Memory B cell (primary cell): ENCODE measurements around the gene ROBO2.

Experiments used
- ATAC-seq: fragments of 150-1000 bp; cut with Tn5 transposase; 2 replicates; pipeline ENCODE4 v1.10.0; 2021; ENCODE audit warnings: low read depth, mild to moderate bottlenecking, moderate library complexity
- DNase-seq, 2 donors: peaks; one replicate each; pipeline ENCODE4 v3.0.0; 2022; ENCODE audit warnings: low spot score in 2 of 2
- H3K27ac Mint-ChIP-seq: one replicate; pipeline ENCODE4 v1.8.0; 2022; ENCODE audit warnings: mild to moderate bottlenecking, moderate library complexity, mixed read lengths
- H3K27me3 Mint-ChIP-seq: one replicate; pipeline ENCODE4 v1.8.0; 2022; ENCODE audit warnings: mixed read lengths
- H3K36me3 Mint-ChIP-seq: one replicate; pipeline ENCODE4 v1.8.0; 2022; ENCODE audit warnings: mild to moderate bottlenecking, mixed read lengths
- H3K4me1 Mint-ChIP-seq: one replicate; pipeline ENCODE4 v1.8.0; 2022; ENCODE audit warnings: mixed read lengths
- H3K4me3 Mint-ChIP-seq: one replicate; pipeline ENCODE4 v1.8.0; 2022; ENCODE audit warnings: mild to moderate bottlenecking, moderate library complexity, mixed read lengths
- H3K9me3 Mint-ChIP-seq: one replicate; pipeline ENCODE4 v1.8.0; 2022; ENCODE audit warnings: mixed read lengths

ROBO2 gene

DNA sequence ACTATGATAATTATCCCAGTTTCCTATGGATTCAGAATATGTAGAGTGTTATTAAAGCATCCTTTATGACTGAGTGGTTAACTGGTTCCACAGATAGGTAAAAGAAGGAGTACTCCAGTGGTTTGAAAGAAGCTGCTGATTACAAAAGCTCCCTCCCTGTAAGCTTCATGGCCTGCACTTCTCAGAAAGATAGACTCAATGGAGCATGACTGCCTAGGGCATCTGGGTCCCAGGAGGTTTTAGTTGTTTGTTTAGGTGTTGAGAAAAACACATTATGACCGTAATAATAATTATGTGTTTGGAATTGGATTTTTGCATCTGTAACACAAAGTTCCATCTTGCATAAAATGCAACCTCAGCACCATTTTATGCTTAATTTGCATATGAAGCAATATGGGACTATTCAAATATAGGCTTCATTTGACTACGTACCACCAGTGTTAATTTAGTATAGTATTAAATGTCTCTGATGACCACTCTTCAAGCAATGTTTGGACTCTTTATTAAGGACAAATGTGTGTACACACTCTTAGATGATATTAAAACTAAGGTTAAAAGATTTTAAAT is 121.1 kb downstream of the ROBO2 start:
- H3K27me3 Mint-ChIP-seq: no peaks in the 10 kb centered on the region
- ATAC-seq: no peak
- no peak overlapping the region for H3K27ac Mint-ChIP-seq
- no peak overlapping the region for H3K4me3 Mint-ChIP-seq
- no peaks in the 10 kb centered on the region for H3K9me3 Mint-ChIP-seq
- no peaks in the 10 kb centered on the region for H3K4me1 Mint-ChIP-seq
- DNase-seq: no peak
- H3K36me3 Mint-ChIP-seq: no peaks in the 10 kb centered on the region

DNA sequence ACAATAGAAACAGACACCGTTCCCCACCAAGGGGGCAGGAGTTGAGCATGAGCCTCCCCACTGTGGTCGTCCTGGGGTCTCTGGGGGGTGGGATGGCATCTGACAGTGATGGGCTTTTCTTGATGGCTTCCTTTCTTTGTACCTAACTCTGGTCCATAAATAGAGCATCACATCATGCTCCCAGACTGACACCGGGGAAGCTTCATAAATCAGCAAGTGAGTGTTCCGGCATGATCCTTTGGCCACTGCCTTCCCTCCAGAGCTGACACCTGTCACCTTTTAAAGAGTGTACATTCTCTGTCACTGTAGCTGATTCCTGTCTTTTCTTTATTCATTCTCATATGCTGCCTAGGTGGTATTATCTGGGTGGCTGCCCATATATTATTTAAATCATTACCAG is 129.9 kb downstream of the ROBO2 start:
- Mint-ChIP-seq H3K27ac (no peak overlapping the region), H3K4me1 (no peaks in the 10 kb centered on the region), H3K4me3 (no peak overlapping the region), H3K9me3 (no peaks in the 10 kb centered on the region), H3K27me3 (no peaks in the 10 kb centered on the region), H3K36me3 (no peaks in the 10 kb centered on the region)
- ATAC-seq (no peak), DNase-seq (no peak)

DNA sequence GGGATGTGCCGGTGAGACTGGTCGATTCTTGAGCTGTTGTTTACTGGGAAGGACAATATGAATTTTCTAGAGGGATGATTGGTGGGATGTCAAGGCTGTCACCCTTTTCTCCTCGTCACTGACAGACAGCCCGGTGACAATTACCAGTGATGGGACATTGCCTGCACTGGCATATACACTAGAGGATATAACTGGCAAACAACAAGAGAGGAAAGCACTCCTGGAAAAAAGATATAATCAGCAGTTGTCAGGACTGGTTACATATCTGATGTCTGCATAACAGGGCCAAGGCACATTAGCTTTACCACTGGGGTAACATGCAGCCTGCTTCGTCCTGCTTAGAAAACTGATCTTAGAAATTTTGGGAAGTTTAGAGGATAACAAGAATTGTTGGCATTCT is 131.1 kb downstream of the ROBO2 start:
- no peak for ATAC-seq
- Mint-ChIP-seq H3K27ac (no peak overlapping the region), H3K4me3 (no peak overlapping the region), H3K36me3 (no peaks in the 10 kb centered on the region), H3K27me3 (no peaks in the 10 kb centered on the region), H3K4me1 (no peaks in the 10 kb centered on the region), H3K9me3 (peaks cover 4% of the 10 kb centered on the region)
- no peak for DNase-seq

DNA sequence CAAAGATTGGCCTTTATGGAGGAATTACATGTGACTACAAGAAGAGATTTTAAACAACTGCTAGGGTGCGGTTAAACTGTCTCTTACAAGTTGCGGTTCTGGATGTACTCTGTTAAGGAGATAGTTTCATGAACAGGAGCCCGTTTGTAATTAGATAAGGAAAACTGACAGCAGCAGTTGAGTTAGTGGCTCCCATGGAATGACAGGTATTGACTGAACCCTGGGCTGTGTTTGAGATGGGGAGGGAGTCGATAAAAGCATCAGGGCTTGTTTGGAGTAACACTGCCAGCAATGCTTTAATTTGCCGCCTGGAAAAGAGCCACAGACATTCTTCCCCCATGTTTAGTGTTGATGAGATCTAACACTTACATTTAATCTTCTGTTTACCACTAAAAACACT is 139.9 kb downstream of the ROBO2 start:
- Mint-ChIP-seq H3K36me3 (no peaks in the 10 kb centered on the region), H3K4me3 (no peak overlapping the region), H3K4me1 (no peaks in the 10 kb centered on the region), H3K27ac (no peak overlapping the region), H3K27me3 (no peaks in the 10 kb centered on the region), H3K9me3 (peaks cover 5% of the 10 kb centered on the region)
- no peak for ATAC-seq
- no peak for DNase-seq

DNA sequence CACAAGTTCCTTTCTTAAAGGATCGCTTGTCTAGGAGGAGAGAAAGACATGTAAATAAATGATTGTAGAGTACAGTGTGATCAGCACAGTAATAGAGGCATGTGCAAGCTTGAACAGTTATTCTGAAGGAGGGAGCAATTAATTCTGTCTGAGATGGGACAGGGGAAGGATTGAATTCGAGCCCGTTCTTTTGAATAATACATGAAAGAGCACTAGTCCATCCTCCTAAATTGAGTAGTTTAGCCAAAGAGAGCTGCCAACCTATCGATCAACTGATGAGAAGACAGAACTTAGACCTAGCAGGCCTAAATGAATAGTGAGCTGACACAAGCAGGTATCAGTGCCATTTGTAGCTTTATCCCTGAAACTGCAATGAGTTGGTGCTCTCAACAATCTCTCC is 142.4 kb downstream of the ROBO2 start:
- peaks cover 6% of the 10 kb centered on the region for H3K9me3 Mint-ChIP-seq
- no peaks in the 10 kb centered on the region for H3K27me3 Mint-ChIP-seq
- H3K36me3 Mint-ChIP-seq: no peaks in the 10 kb centered on the region
- no peak overlapping the region for H3K27ac Mint-ChIP-seq
- ATAC-seq (no peak), DNase-seq (no peak)
- H3K4me1 Mint-ChIP-seq: no peaks in the 10 kb centered on the region
- no peak overlapping the region for H3K4me3 Mint-ChIP-seq

DNA sequence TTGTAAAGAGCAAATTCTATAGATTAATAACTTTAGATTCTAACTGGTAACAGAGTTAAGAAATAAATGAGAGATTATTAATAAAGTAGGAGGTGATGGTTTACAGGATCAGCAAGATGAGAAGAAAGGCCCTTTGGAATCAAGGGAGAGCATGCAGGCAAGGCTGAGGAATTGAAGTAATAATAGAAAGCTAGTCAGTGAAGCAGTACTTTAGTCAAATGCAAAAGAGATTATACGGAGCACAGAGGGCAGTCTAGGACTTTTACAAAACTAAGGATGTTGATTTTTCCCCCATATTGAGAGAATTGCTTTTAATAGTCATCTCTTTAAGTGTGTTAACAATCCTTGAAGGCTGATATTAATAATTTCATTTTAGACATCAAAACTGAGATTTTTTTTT is 146.4 kb downstream of the ROBO2 start:
- no peaks in the 10 kb centered on the region for H3K36me3 Mint-ChIP-seq
- peaks cover 6% of the 10 kb centered on the region for H3K9me3 Mint-ChIP-seq
- no peak for DNase-seq
- H3K4me3 Mint-ChIP-seq: no peak overlapping the region
- ATAC-seq: no peak
- H3K4me1 Mint-ChIP-seq: no peaks in the 10 kb centered on the region
- H3K27me3 Mint-ChIP-seq: no peaks in the 10 kb centered on the region
- no peak overlapping the region for H3K27ac Mint-ChIP-seq

DNA sequence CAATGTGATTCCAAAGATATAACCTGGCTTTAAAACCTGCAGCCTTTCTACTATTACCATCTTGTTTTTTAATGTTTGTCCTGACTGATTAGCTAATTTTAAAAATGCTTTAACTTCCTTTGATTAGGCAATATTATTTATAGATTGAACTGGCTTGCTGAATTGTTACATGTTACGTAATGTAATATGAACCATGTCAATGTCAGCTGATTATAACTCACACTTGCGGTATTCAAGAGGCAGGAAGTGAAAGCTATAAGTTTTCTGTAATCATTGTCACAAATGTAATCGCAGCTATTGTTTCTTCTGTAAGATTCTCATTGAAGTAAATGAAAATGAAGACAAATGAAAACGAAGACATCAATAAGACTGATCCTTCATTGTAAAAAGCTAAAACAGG is 146.8 kb downstream of the ROBO2 start:
- H3K9me3 Mint-ChIP-seq: peaks cover 6% of the 10 kb centered on the region
- ATAC-seq (no peak), DNase-seq (no peak)
- H3K4me3 Mint-ChIP-seq: no peak overlapping the region
- H3K27me3 Mint-ChIP-seq: no peaks in the 10 kb centered on the region
- H3K36me3 Mint-ChIP-seq: no peaks in the 10 kb centered on the region
- H3K27ac Mint-ChIP-seq: no peak overlapping the region
- H3K4me1 Mint-ChIP-seq: no peaks in the 10 kb centered on the region

DNA sequence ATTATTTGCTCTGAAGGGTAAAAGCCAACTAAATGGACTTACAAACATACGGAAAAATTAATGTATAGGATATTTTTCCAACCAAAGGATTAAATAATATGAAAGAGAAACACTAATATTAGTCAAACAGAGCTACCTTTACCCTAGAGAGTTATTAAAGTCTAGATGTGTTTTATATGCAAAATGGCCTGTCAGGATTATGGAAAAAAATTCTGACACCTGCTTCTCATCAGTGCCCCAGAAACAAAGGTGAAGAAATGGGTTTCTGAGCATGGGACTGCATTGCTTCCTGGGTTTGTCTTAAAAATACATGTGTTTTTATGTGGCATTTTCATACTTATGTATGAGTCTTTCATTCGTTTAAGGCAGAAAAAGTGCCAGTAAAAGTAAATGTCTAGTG is 148.3 kb downstream of the ROBO2 start:
- H3K4me3 Mint-ChIP-seq: no peak overlapping the region
- no peak for DNase-seq
- no peaks in the 10 kb centered on the region for H3K36me3 Mint-ChIP-seq
- peaks cover 6% of the 10 kb centered on the region for H3K9me3 Mint-ChIP-seq
- H3K27me3 Mint-ChIP-seq: no peaks in the 10 kb centered on the region
- no peak overlapping the region for H3K27ac Mint-ChIP-seq
- ATAC-seq: no peak
- no peaks in the 10 kb centered on the region for H3K4me1 Mint-ChIP-seq

DNA sequence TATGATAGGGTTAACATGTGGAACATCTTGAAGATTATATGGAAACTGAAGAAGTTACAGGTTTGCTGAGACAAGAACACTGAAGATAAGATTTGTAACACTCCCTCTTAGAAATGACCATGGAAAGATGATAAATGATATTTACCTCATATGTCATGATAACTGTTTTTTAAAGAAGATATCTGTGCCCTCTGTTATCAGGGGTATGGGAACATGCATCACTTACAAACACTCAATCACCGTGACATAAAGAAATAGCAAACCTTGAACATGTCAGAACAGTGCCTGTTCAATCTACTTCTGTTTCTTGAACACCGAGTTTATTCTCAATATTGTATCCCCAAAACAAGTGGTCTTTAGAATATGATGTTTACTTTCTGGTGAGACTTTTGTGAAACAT is 149.4 kb downstream of the ROBO2 start:
- Mint-ChIP-seq H3K9me3 (peaks cover 6% of the 10 kb centered on the region), H3K4me1 (no peaks in the 10 kb centered on the region), H3K36me3 (no peaks in the 10 kb centered on the region), H3K27ac (no peak overlapping the region), H3K27me3 (no peaks in the 10 kb centered on the region), H3K4me3 (no peak overlapping the region)
- no peak for DNase-seq
- no peak for ATAC-seq

DNA sequence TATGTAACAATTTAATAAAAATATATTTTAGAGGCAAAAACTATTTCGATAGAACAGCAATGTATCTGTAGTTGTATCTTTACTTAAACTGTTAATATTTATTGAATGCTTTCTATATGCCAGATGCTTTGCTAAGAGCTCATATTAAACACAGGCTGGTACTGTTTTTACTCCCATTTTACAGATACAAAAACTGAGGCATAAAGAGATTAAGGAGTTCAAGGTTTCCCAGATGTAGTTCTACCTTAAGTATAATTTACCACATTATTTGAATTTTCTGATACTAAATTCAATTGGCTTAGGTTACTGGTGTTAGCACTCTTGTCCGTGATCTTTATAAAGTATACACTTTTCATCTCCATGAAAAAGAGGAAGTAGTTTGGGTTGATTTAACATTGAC is 149.8 kb downstream of the ROBO2 start:
- H3K4me1 Mint-ChIP-seq: no peaks in the 10 kb centered on the region
- DNase-seq (no peak), ATAC-seq (no peak)
- H3K4me3 Mint-ChIP-seq: no peak overlapping the region
- peaks cover 6% of the 10 kb centered on the region for H3K9me3 Mint-ChIP-seq
- no peaks in the 10 kb centered on the region for H3K36me3 Mint-ChIP-seq
- no peak overlapping the region for H3K27ac Mint-ChIP-seq
- no peaks in the 10 kb centered on the region for H3K27me3 Mint-ChIP-seq

DNA sequence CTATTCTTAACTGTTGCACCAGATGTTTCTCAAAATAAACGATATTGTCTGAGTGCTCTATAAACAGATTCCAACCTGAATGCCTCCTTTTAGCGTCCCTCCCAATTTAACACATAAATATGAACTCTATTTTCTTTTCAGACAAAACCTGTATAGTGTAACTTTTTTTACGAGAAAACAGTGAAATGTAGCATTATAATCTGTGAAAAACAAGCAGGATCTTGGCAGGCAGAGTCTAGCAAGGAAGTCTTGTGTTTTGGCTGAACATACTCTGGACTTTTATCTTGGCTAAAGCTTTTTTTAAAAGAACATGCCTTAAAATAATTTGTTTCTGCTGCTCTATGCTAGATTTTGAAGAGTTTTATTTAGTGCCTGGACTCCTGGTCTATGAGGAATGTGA is 150.5 kb downstream of the ROBO2 start:
- Mint-ChIP-seq H3K36me3 (no peaks in the 10 kb centered on the region), H3K4me3 (no peak overlapping the region), H3K9me3 (peaks cover 3% of the 10 kb centered on the region), H3K4me1 (no peaks in the 10 kb centered on the region), H3K27me3 (no peaks in the 10 kb centered on the region), H3K27ac (no peak overlapping the region)
- DNase-seq: no peak
- no peak for ATAC-seq

DNA sequence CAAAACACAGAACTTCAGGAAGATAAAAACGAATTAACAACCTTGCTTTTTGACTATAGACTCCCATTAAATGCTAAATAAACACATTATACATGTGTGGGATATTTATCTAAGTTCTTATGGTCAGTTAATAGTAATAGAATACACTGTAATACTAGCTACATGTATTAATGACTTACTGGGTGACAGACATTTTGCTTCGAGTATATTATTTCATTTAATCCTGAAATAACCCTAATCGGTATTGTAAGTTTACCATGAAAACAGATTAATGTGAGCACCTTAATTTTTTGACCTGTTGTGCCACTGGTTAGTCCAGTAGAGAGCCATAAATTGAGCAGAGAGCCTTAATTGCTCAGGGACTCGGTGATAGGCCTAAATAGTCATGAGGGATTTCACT is 151.1 kb downstream of the ROBO2 start:
- no peaks in the 10 kb centered on the region for H3K4me1 Mint-ChIP-seq
- no peaks in the 10 kb centered on the region for H3K36me3 Mint-ChIP-seq
- DNase-seq (no peak), ATAC-seq (no peak)
- H3K27me3 Mint-ChIP-seq: no peaks in the 10 kb centered on the region
- H3K9me3 Mint-ChIP-seq: peaks cover 1% of the 10 kb centered on the region
- H3K27ac Mint-ChIP-seq: no peak overlapping the region
- H3K4me3 Mint-ChIP-seq: no peak overlapping the region

DNA sequence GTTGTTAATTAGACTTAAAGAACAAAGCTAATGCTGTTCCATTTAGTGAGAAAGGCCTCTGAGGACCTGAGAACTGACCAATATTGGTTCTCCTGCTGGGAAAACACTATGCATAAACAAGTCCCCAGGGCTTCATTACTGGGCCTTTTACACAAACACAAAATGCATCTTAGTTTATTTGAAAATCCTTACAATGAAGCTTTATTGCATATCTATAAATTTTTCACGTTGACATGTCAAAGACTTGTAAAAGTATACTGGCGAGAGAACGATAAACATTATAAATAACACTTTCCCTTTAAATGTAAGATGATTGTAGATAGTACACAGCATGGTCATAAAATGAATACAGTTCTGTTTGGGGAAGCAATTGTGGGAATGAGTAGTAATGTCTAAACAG is 151.7 kb downstream of the ROBO2 start:
- Mint-ChIP-seq H3K9me3 (peaks cover 1% of the 10 kb centered on the region), H3K4me3 (no peak overlapping the region), H3K4me1 (no peaks in the 10 kb centered on the region), H3K36me3 (no peaks in the 10 kb centered on the region), H3K27ac (no peak overlapping the region), H3K27me3 (no peaks in the 10 kb centered on the region)
- ATAC-seq (no peak), DNase-seq (no peak)

DNA sequence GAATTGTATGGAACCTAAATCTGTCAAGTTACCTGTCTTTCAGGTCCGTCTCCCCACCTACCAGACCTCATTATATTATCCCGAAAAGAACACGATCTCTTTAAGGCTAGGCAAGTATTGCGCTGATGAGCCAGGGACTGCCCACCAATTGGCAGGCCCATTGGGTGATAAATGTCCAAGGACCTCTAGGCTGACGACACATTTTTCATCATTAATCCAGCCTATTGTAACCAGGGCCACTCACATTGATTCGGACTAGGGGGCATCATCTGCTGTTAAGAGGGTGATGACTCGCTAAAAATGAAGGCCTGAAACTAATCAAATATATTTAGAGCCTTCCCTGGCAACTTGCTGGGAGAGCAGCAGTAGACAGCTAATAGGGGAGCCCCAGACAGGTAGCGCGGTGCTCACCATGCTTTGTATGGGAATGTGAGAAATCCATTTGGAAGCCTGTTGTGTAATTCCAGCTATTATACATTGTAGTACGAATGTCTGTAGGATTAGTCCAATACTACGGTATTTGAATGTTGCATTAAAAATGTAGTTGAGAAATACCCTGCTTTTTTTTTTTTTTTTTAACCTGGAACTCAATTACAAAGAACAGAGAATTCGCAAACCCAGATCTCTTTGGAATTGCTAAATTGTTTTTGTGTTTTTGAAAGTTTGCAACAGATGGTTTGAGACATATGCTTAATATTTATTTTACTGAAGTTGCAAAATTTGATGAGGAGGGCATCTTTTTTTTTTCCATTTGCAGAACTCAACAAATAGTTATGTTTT is 156.1 kb downstream of the ROBO2 start:
- no peak overlapping the region for H3K27ac Mint-ChIP-seq
- H3K4me3 Mint-ChIP-seq: no peak overlapping the region
- no peak for DNase-seq
- no peaks in the 10 kb centered on the region for H3K36me3 Mint-ChIP-seq
- no peaks in the 10 kb centered on the region for H3K27me3 Mint-ChIP-seq
- H3K4me1 Mint-ChIP-seq: no peaks in the 10 kb centered on the region
- ATAC-seq: no peak
- peaks cover 2% of the 10 kb centered on the region for H3K9me3 Mint-ChIP-seq

DNA sequence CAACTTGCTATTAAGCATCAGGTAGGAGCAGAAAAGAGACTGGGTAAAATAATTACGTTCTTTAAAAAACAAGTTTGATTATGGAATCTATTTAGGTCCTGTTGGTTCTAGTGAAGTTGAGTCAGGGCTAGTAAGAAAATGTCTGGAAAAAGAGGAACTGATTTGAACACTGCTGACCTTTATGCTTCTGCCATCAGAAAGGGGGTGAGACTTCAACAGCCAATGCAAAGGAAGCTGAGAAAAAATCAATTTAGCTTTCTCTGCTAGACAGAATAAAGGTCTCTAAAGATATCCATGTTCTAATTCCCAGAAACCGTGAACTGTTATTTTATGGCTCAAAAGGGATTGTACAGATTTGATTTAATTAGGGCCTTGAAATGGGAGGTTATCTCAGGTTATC is 157.5 kb downstream of the ROBO2 start:
- Mint-ChIP-seq H3K9me3 (peaks cover 2% of the 10 kb centered on the region), H3K27me3 (no peaks in the 10 kb centered on the region), H3K27ac (no peak overlapping the region), H3K4me1 (no peaks in the 10 kb centered on the region), H3K4me3 (no peak overlapping the region), H3K36me3 (no peaks in the 10 kb centered on the region)
- DNase-seq: no peak
- no peak for ATAC-seq
